ENCODE measurements around the gene SH3PXD2A.

DNA sequence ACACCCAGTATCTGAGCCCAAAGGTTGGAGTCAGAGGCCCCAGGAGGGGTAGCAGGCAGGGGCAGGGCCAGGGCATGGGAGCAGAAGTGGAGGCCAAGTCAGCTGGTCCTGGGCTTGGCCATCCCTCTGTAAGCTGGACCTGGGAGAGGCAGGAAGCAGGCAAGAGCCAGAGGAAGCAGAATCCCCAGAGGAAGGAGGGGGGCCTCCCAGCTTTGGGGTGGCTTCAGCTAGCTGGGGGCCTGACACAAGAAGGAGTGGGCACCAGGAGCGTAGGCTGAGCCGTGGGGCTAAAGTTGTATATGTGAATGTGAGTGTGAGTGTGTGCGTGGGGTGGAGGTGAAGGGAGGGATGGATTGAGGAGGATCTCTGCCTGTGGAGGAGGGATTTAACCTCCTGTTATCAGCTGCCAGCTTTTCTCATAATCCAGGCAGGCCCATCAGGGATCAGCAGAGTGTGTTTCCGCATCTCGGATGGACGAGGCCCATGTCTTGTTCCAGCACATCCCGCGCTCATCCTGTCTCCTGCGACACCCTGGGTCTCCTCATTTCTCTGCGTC is 307.9 kb downstream of the SH3PXD2A start:
- TF ChIP-seq POLR2AphosphoS5 (IDR thresholded peaks at IDR 0.05): no peak
- TF ChIP-seq, protein P1, sequence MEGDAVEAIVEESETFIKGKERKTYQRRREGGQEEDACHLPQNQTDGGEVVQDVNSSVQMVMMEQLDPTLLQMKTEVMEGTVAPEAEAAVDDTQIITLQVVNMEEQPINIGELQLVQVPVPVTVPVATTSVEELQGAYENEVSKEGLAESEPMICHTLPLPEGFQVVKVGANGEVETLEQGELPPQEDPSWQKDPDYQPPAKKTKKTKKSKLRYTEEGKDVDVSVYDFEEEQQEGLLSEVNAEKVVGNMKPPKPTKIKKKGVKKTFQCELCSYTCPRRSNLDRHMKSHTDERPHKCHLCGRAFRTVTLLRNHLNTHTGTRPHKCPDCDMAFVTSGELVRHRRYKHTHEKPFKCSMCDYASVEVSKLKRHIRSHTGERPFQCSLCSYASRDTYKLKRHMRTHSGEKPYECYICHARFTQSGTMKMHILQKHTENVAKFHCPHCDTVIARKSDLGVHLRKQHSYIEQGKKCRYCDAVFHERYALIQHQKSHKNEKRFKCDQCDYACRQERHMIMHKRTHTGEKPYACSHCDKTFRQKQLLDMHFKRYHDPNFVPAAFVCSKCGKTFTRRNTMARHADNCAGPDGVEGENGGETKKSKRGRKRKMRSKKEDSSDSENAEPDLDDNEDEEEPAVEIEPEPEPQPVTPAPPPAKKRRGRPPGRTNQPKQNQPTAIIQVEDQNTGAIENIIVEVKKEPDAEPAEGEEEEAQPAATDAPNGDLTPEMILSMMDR (IDR thresholded peaks at IDR 0.05): no peak

Measured in sigmoid colon (tissue), 4 donors.